PC-3 (cell line): ENCODE results near the gene MAPK8IP1. TPM values are rescaled to one million over a fixed set of nuclear protein-coding genes. Genes with fewer than 3 reads are reported as not detected.

Experiments
- ATAC-seq: fragments of 200-7000 bp; cut with Tn5 transposase; 2 replicates; pipeline ENCODE4 v1.9.1; 2020; ENCODE audit warnings: mild to moderate bottlenecking, moderate library complexity
- BruUV-seq: library from RNA; stranded (reverse); fragments of 400-500 nt; replicated peaks from 2 replicates; lab custom pipeline; 2021; lab: Mats Ljungman, UMichigan
- CTCF ChIA-PET: fragments of 300-600 bp; sonication (Branson Sonifier 250); formaldehyde crosslinking; loops from one replicate; lab custom pipeline; 2022; ENCODE audit warnings: antibody characterized with exemption; lab: Charles Lee
- POLR2A ChIA-PET: fragments of 300-600 bp; sonication (Branson Sonifier 250); formaldehyde crosslinking; loops from one replicate; lab custom pipeline; 2022; ENCODE audit warnings: antibody characterized with exemption; ENCODE audit not compliant: unreplicated experiment; lab: Charles Lee
- DNase-seq: peaks from one replicate; pipeline ENCODE4 v3.0.0-alpha.2; 2015
- H2AFZ ChIP-seq: fragments of 300-600 bp; sonication (generic); 2 replicates; pipeline ENCODE4 v1.6.0; 2016; ENCODE audit warnings: antibody characterized with exemption, low read length
- H3F3A ChIP-seq: fragments of 300-600 bp; sonication (generic); one replicate; pipeline ENCODE4 v1.6.0; 2017; ENCODE audit warnings: antibody characterized with exemption, low read length, control low read depth, mild to moderate bottlenecking; ENCODE audit not compliant: unreplicated experiment
- H3K27ac ChIP-seq: fragments of 300-600 bp; sonication (generic); 2 replicates; pipeline ENCODE4 v1.5.1; 2016; ENCODE audit warnings: mild to moderate bottlenecking, low read length
- H3K27me3 ChIP-seq: fragments of 300-600 bp; sonication (generic); 2 replicates; pipeline ENCODE4 v1.6.1; 2016; ENCODE audit warnings: low read length, mixed read lengths
- H3K36me3 ChIP-seq: fragments of 300-600 bp; sonication (generic); 2 replicates; pipeline ENCODE4 v1.6.1; 2016; ENCODE audit warnings: low read depth, mixed run types, low read length, mixed read lengths
- H3K4me1 ChIP-seq: fragments of 300-600 bp; sonication (generic); 2 replicates; pipeline ENCODE4 v1.5.1; 2016; ENCODE audit warnings: low read length; ENCODE audit not compliant: insufficient read depth
- H3K4me2 ChIP-seq: fragments of 300-600 bp; sonication (generic); 2 replicates; pipeline ENCODE4 v1.6.0; 2016; ENCODE audit warnings: low read length
- H3K4me3 ChIP-seq: fragments of 300-600 bp; sonication (generic); 2 replicates; pipeline ENCODE4 v1.5.1; 2016; ENCODE audit warnings: mild to moderate bottlenecking, low read length, mixed read lengths
- H3K79me2 ChIP-seq: fragments of 300-600 bp; sonication (generic); 2 replicates; pipeline ENCODE4 v1.6.1; 2017; ENCODE audit warnings: low read length, mixed read lengths
- H3K9ac ChIP-seq: fragments of 300-600 bp; sonication (generic); 2 replicates; pipeline ENCODE4 v1.6.0; 2016; ENCODE audit warnings: mild to moderate bottlenecking, low read length
- H3K9me2 ChIP-seq: fragments of 300-600 bp; sonication (generic); replicated peaks from 2 replicates; pipeline ENCODE4 v1.6.1; 2016; ENCODE audit warnings: mixed run types, low read length, mixed read lengths
- H3K9me3 ChIP-seq: fragments of 300-600 bp; sonication (generic); 2 replicates; pipeline ENCODE4 v1.6.1; 2016; ENCODE audit warnings: low read length, mixed read lengths
- H4K20me1 ChIP-seq: fragments of 300-600 bp; sonication (generic); 2 replicates; pipeline ENCODE4 v1.6.1; 2016; ENCODE audit warnings: low read length, mixed read lengths
- CTCF ChIP-seq: fragments of 300-600 bp; sonication (generic); conservative IDR thresholded peaks from 2 replicates; pipeline ENCODE4 v1.5.1; 2017; ENCODE audit warnings: antibody characterized with exemption, low read depth, mild to moderate bottlenecking, low read length
- EZH2 ChIP-seq: fragments of 300-600 bp; sonication (generic); IDR thresholded peaks from one replicate; pipeline ENCODE4 v1.6.1; 2017; ENCODE audit warnings: antibody characterized with exemption, mild to moderate bottlenecking, low read length; ENCODE audit not compliant: unreplicated experiment
- EZH2phosphoT487 ChIP-seq: fragments of 300-600 bp; sonication (generic); IDR thresholded peaks from 2 replicates; pipeline ENCODE4 v1.6.1; 2018; ENCODE audit warnings: mild to moderate bottlenecking, antibody characterized with exemption, low read length, borderline replicate concordance
- intact Hi-C: fragments of 100-400 bp; cut with micrococcal nuclease; formaldehyde crosslinking; loops from 2 replicates; pipeline ENCODE4 v1.9.0; 2023
- total RNA-seq: library from RNA; depleted of rRNA; stranded (reverse); fragments of >200 nt; gene quantifications from 2 replicates; pipeline ENCODE4 v1.2.3, GENCODE V29; 2014

MAPK8IP1 gene
- total RNA-seq, 1 experiment from 2014 or later, result 7.1 TPM

- Histone ChIP-seq H3K27me3 (no peaks in the 10 kb centered on the region), H3K9me2 (no peaks in the 10 kb centered on the region), H3K27ac (no peak overlapping the region), H3F3A (no peaks in the 10 kb centered on the region), H3K4me3 (no peak overlapping the region), H2AFZ (no peak overlapping the region), H3K4me2 (no peak overlapping the region), H3K36me3 (no peaks in the 10 kb centered on the region), H3K9ac (no peak overlapping the region), H3K79me2 (peaks cover 19% of the 10 kb centered on the region), H3K9me3 (no peaks in the 10 kb centered on the region), H4K20me1 (no peaks in the 10 kb centered on the region), H3K4me1 (peaks cover 3% of the 10 kb centered on the region; the same call in 1 of the 2 replicates)
- DNase-seq (no peak), ATAC-seq (no peak)
- ChIA-PET POLR2A (no interaction called here), CTCF (no interaction called here)
- TF ChIP-seq EZH2, result no peak
- intact Hi-C loops, result no loop called here
- no TSS peak for BruUV-seq
These were observed 35.4 kb downstream of the MAPK8IP1 start for GRCh38 chr11:45920531-45921477.

- Histone ChIP-seq H3K79me2 (peaks cover 13% of the 10 kb centered on the region), H3K27ac (no peak overlapping the region), H3K9me2 (no peaks in the 10 kb centered on the region), H3F3A (no peaks in the 10 kb centered on the region), H3K4me3 (peak overlapping the region; percentile 82), H3K9ac (peak overlapping the region; percentile 75; the same call in 1 of the 2 replicates), H2AFZ (peak overlapping the region; percentile 90), H3K27me3 (no peaks in the 10 kb centered on the region), H4K20me1 (no peaks in the 10 kb centered on the region), H3K4me1 (peaks cover 3% of the 10 kb centered on the region; the same call in 1 of the 2 replicates), H3K36me3 (no peaks in the 10 kb centered on the region), H3K9me3 (no peaks in the 10 kb centered on the region), H3K4me2 (peak overlapping the region; percentile 93)
- BruUV-seq, result no TSS peak
- no peak; the same call in 1 of the 2 replicates for ATAC-seq
- intact Hi-C loops, result no loop called here
- ChIA-PET POLR2A (interaction anchor here (0.6 kb wide), 1 partner anchor 108 kb away, joined by 3 read pairs; no protein-coding TSS in a partner anchor), CTCF (interaction anchor here (0.6 kb wide), 1 partner anchor 95 kb away, joined by 4 read pairs; no protein-coding TSS in a partner anchor)
- DNase-seq, result peak; percentile 53
- no peak for TF ChIP-seq EZH2phosphoT487
- no peak for TF ChIP-seq EZH2
- TF ChIP-seq CTCF, result no peak
These were observed 36.3 kb downstream of the MAPK8IP1 start for GRCh38 chr11:45921561-45922424.

GRCh38 chr11:45922425-45923082, 37.1 kb downstream of the MAPK8IP1 start, which contains the start of gene LARGE2:
LARGE2 (plus strand) TSS chr11:45922656; CDS start chr11:45922883, 227 bp downstream.
- H2AFZ ChIP-seq, result peak within 1 kb of the TSS; percentile 90

More at GRCh38 chr11:45922425-45923082, 37.1 kb downstream of the MAPK8IP1 start, which contains the start of gene LARGE2:
- no peaks in the 10 kb centered on the region for H3K9me2 ChIP-seq
- H4K20me1 ChIP-seq, result no peaks in the 10 kb centered on the region
- peak within 1 kb of the TSS; percentile 93 for H3K4me2 ChIP-seq
- peaks cover 5% of the 10 kb centered on the region for H3K79me2 ChIP-seq
- H3K9me3 ChIP-seq, result no peaks in the 10 kb centered on the region
- peak; percentile 24 for ATAC-seq
- H3F3A ChIP-seq, result no peaks in the 10 kb centered on the region
- H3K9ac ChIP-seq, result peak within 1 kb of the TSS; percentile 75
- DNase-seq, result peak; percentile 67
- H3K27me3 ChIP-seq, result no peaks in the 10 kb centered on the region
- ChIA-PET CTCF (no interaction called here), POLR2A (no interaction called here)
- H3K4me1 ChIP-seq, result no peaks in the 10 kb centered on the region
- intact Hi-C loops, result no loop called here
- H3K27ac ChIP-seq, result no peak within 1 kb of the TSS
- H3K4me3 ChIP-seq, result peak within 1 kb of the TSS; percentile 82
- H3K36me3 ChIP-seq, result no peaks in the 10 kb centered on the region
- no TSS peak for BruUV-seq
- TF ChIP-seq EZH2phosphoT487, result no peak
- TF ChIP-seq CTCF, result no peak
- TF ChIP-seq EZH2, result no peak
